GM12801 (cell line): ENCODE data around the gene VIM.

ENCODE experiments used
- TF ChIP-seq, protein P1 (sequence below): IDR thresholded peaks from one replicate; pipeline ENCODE4 v1.5.1; 2011; ENCODE audit warnings: control low read depth; ENCODE audit not compliant: insufficient read length; ENCODE audit errors: extremely low read depth

Gene VIM

GRCh38 chr10:17227367-17228090 is 512 bp upstream of the VIM start:
- TF ChIP-seq, protein P1, sequence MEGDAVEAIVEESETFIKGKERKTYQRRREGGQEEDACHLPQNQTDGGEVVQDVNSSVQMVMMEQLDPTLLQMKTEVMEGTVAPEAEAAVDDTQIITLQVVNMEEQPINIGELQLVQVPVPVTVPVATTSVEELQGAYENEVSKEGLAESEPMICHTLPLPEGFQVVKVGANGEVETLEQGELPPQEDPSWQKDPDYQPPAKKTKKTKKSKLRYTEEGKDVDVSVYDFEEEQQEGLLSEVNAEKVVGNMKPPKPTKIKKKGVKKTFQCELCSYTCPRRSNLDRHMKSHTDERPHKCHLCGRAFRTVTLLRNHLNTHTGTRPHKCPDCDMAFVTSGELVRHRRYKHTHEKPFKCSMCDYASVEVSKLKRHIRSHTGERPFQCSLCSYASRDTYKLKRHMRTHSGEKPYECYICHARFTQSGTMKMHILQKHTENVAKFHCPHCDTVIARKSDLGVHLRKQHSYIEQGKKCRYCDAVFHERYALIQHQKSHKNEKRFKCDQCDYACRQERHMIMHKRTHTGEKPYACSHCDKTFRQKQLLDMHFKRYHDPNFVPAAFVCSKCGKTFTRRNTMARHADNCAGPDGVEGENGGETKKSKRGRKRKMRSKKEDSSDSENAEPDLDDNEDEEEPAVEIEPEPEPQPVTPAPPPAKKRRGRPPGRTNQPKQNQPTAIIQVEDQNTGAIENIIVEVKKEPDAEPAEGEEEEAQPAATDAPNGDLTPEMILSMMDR = no peak

DNA sequence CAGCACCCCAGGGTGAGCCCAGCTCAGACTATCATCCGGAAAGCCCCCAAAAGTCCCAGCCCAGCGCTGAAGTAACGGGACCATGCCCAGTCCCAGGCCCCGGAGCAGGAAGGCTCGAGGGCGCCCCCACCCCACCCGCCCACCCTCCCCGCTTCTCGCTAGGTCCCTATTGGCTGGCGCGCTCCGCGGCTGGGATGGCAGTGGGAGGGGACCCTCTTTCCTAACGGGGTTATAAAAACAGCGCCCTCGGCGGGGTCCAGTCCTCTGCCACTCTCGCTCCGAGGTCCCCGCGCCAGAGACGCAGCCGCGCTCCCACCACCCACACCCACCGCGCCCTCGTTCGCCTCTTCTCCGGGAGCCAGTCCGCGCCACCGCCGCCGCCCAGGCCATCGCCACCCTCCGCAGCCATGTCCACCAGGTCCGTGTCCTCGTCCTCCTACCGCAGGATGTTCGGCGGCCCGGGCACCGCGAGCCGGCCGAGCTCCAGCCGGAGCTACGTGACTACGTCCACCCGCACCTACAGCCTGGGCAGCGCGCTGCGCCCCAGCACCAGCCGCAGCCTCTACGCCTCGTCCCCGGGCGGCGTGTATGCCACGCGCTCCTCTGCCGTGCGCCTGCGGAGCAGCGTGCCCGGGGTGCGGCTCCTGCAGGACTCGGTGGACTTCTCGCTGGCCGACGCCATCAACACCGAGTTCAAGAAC is 1.1 kb downstream of the VIM start:
- TF ChIP-seq, protein P1 = no peak

- TF ChIP-seq, protein P1 = no peak
Measured at GRCh38 chr10:17229717-17229966, 1.6 kb downstream of the VIM start.

GRCh38 chr10:17229967-17230682 is 2.1 kb downstream of the VIM start:
- TF ChIP-seq, protein P1 = no peak

DNA sequence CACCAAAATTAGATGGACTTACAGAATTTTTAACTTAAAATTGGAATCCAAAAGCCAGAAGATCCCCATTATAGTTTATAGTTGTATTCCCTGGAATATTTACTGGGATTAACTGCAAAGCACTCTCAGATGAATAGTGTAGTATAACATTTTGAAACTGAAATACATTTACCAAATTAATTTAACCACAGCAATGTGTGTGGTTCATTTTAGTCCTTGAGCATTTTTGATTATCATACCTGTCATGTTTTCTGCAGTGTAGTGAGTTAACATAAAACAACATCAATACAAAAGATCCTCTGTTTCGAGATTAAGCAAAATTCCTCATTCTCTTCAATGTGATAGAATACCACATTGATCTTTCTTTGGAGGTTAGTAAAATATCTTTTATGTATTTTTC is 3.7 kb downstream of the VIM start:
- TF ChIP-seq, protein P1 = no peak

- TF ChIP-seq, protein P1 = no peak
Measured at GRCh38 chr10:17232276-17232960, 4.4 kb downstream of the VIM start.
